ENCODE data around the gene TXNDC2. TPM values are rescaled to one million over a fixed set of nuclear protein-coding genes. Genes with fewer than 3 reads are reported as not detected.
"Not testable (repeated sequence)": the region's sequence is repeated elsewhere in the genome, so short reads cannot be mapped to it uniquely, and the experiment has no call there.

The TXNDC2 gene
- total and polyA plus RNA-seq, 3 donors from 2014 or later: 15.3 to 212 (median 30.5) TPM

DNA sequence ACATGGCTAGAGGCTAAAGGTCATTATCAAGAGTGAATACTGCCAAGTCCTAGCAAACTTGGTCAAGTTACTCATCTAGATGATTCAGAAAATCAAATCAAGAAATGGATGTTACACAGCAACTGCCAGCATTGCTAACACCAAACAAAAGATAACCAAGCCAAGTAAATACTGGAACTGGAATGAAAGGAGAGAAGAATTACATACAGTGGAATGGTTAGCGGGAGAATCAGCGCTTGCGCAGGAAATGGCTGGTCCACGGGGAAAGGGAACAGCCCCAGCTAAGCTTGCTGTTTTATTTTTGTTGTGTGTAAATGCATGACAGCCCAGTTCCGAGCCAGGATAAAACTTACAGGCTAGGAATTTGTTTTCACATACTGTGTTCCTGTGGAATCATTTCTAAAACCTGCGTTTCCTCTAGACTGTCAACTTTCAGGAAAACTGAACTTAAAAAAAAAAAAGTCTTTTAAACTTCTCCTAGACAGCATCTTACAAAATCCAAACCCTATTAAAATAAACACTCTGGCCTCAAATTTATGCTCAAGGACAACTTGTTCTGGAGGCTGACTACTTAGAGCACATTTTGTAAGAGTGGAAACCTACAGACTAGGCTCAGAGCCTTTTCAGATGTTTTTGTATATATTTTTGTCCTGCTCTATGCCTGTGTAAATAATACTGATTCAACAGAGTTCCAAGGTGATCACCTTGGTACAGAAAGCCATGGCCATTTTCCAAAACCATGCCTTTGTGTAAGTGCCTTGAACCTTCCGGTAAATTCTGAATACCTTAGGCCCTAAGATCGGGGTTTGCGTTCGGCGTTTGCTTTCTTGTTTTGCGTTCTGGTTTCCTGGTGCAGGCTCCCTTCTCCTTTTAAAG lies 30.7 kb upstream of the TXNDC2 start:
- Histone ChIP-seq H3K36me3 (ENCODE audit: low read depth, missing control alignments) (no peaks in the 10 kb centered on the region), H3K27me3 (no peaks in the 10 kb centered on the region), H3K27ac (peak overlapping the region; percentile 77 to 87), H3K4me3 (no peak overlapping the region), H3K4me1 (peaks cover 20% of the 10 kb centered on the region), H3K9me3 (no peaks in the 10 kb centered on the region)
- DNase-seq: no peak
- WGBS, 2 donors: 52 to 54% methylated on average over 12 of the region's 12 CpGs
- intact Hi-C loops (cut with DNase I; ENCODE audit: low total_unique reads): no loop called here
- TF ChIP-seq, protein P1, sequence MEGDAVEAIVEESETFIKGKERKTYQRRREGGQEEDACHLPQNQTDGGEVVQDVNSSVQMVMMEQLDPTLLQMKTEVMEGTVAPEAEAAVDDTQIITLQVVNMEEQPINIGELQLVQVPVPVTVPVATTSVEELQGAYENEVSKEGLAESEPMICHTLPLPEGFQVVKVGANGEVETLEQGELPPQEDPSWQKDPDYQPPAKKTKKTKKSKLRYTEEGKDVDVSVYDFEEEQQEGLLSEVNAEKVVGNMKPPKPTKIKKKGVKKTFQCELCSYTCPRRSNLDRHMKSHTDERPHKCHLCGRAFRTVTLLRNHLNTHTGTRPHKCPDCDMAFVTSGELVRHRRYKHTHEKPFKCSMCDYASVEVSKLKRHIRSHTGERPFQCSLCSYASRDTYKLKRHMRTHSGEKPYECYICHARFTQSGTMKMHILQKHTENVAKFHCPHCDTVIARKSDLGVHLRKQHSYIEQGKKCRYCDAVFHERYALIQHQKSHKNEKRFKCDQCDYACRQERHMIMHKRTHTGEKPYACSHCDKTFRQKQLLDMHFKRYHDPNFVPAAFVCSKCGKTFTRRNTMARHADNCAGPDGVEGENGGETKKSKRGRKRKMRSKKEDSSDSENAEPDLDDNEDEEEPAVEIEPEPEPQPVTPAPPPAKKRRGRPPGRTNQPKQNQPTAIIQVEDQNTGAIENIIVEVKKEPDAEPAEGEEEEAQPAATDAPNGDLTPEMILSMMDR (IDR thresholded peaks at IDR 0.05): no peak
- no peak for TF ChIP-seq POLR2A (IDR thresholded peaks at IDR 0.05)

DNA sequence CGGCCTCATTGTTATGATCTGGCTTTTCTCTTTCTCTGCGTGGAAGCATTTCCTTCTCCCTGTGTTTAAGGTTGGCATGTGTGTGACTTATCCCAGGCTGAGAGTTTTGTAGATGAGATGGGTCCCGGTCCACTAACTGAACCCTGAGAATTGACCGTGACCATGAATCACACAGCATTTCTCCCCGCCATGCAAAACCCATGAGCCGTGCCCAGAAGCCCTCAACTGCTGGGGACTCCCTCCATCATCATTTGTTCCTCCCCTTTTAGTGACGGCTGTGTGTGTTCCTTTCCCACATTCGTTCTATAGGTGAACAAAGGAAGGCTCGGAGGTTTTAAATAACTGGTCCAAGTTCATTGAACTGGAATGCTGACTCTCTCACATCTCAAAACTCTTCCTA lies 30.1 kb upstream of the TXNDC2 start:
- H3K27ac ChIP-seq: peak overlapping the region; percentile 77 to 87
- TF ChIP-seq, protein P1 (IDR thresholded peaks at IDR 0.05): no peak
- no peak for TF ChIP-seq POLR2A (IDR thresholded peaks at IDR 0.05)
- WGBS, 2 donors: 64 to 68% methylated on average over 9 of the region's 9 CpGs
- no peaks in the 10 kb centered on the region for H3K27me3 ChIP-seq
- DNase-seq: no peak
- no peaks in the 10 kb centered on the region for H3K36me3 ChIP-seq (ENCODE audit: low read depth, missing control alignments)
- H3K9me3 ChIP-seq: no peaks in the 10 kb centered on the region
- intact Hi-C loops (cut with DNase I; ENCODE audit: low total_unique reads): no loop called here
- peaks cover 20% of the 10 kb centered on the region for H3K4me1 ChIP-seq
- H3K4me3 ChIP-seq: no peak overlapping the region

DNA sequence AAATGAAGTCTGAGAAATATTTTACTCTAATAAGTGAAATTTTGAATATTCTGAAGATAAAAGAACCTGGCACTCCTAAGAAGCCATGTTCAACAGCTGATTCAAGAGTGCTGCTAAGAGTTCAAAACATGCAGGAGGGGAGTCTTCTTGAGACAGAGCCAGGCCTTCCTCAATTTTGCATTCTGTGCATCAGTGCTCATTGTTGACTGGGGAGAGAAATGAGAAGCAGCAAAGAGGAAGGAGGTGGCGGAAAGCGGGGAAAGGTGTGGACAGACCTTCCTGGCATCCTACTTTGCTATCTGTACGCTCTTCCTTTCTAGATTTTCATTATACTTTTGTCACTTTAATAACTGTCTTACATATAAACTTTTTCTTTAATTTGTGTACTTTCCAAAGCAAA lies 29.7 kb upstream of the TXNDC2 start:
- no peak overlapping the region for H3K4me3 ChIP-seq
- DNase-seq: no peak
- H3K27me3 ChIP-seq: no peaks in the 10 kb centered on the region
- TF ChIP-seq, protein P1 (IDR thresholded peaks at IDR 0.05): no peak
- no peak for TF ChIP-seq POLR2A (IDR thresholded peaks at IDR 0.05)
- H3K27ac ChIP-seq: peak overlapping the region; percentile 77 to 87
- H3K36me3 ChIP-seq (ENCODE audit: low read depth, missing control alignments): no peaks in the 10 kb centered on the region
- no peaks in the 10 kb centered on the region for H3K9me3 ChIP-seq
- 87 to 94% methylated on average over 3 of the region's 3 CpGs for WGBS, 2 donors
- peaks cover 20% of the 10 kb centered on the region for H3K4me1 ChIP-seq
- intact Hi-C loops (cut with DNase I; ENCODE audit: low total_unique reads): no loop called here

DNA sequence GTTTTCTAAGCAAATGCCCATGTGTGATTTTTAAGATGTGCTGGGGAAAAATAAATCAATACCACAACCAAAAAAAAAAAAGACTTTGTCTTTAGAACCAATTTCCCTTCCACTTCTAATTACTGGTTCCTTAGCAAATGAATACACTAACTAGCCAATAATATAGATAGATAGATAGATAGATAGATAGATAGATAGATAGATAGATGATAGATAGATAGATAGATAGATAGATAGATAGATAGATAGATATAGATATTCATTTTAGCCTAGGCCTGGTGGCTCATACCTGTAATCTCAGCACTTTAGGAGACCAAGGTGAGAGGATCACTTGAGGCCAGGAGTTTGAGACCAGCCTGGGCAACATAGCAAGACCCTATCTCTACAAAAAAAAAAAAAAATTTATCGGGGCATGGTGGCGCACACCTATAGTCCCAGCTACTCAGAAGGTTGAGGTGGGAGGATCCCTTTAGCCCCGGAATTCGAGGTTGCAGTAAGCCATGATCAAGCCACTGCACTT lies 28.2 kb upstream of the TXNDC2 start:
- H3K4me3 ChIP-seq; H3K36me3 ChIP-seq (ENCODE audit: low read depth, missing control alignments); H3K9me3 ChIP-seq; DNase-seq; intact Hi-C loops (cut with DNase I; ENCODE audit: low total_unique reads); H3K27ac ChIP-seq; H3K27me3 ChIP-seq: not testable (repeated sequence)
- peaks cover 20% of the 10 kb centered on the region for H3K4me1 ChIP-seq
- WGBS, 2 donors: 90 to 95% methylated on average over 4 of the region's 4 CpGs

DNA sequence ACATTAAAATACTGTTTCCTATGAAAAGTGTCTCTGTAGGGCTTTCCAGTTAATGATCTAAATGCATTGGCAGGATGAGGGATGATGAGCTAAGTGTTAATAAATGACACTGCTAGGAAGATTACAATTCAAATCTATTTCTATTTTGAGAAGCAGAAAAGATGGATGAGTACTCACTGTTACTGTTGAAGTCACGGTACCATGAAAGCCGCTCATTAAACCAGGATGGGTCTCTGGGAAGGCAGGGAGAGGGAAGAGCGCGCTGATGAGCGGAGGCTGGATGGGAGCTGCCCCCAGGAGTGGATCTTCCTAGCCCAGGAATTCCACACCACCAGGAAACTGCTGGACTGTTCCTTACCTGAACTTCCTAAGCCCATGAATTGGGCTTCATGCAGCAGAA lies 27.1 kb upstream of the TXNDC2 start:
- intact Hi-C loops (cut with DNase I; ENCODE audit: low total_unique reads): no loop called here
- Histone ChIP-seq H3K4me1 (peaks cover 20% of the 10 kb centered on the region), H3K4me3 (no peak overlapping the region), H3K27me3 (no peaks in the 10 kb centered on the region), H3K36me3 (ENCODE audit: low read depth, missing control alignments) (no peaks in the 10 kb centered on the region), H3K27ac (no peak overlapping the region), H3K9me3 (no peaks in the 10 kb centered on the region)
- no peak for TF ChIP-seq POLR2A (IDR thresholded peaks at IDR 0.05)
- TF ChIP-seq, protein P1 (IDR thresholded peaks at IDR 0.05): no peak
- 94% methylated on average over 5 of the region's 5 CpGs for WGBS, 2 donors
- no peak for DNase-seq
